ENCODE results near the gene PGA5.

DNA sequence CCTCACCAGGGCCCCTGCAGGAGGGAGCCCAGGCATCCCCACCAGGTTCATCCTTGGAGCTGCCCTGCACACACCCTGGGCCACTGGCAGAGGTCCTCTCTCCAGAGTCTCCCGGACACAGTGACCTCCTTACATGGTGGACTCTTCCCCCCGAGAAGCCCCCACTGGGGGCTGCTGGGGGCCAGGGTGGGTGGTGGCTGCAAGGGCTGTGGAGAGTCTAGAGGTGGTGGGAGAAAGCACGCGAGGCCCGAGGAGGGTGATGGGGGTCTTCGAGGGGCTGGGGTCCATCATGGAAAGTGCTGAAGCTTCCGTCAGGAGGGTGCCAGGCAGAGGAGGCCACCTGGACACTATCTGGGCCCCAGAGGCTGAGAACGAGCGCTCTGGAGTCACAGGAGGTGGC is 17.6 kb downstream of the PGA5 start:
- TF ChIP-seq, protein P1, sequence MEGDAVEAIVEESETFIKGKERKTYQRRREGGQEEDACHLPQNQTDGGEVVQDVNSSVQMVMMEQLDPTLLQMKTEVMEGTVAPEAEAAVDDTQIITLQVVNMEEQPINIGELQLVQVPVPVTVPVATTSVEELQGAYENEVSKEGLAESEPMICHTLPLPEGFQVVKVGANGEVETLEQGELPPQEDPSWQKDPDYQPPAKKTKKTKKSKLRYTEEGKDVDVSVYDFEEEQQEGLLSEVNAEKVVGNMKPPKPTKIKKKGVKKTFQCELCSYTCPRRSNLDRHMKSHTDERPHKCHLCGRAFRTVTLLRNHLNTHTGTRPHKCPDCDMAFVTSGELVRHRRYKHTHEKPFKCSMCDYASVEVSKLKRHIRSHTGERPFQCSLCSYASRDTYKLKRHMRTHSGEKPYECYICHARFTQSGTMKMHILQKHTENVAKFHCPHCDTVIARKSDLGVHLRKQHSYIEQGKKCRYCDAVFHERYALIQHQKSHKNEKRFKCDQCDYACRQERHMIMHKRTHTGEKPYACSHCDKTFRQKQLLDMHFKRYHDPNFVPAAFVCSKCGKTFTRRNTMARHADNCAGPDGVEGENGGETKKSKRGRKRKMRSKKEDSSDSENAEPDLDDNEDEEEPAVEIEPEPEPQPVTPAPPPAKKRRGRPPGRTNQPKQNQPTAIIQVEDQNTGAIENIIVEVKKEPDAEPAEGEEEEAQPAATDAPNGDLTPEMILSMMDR (IDR thresholded peaks at IDR 0.05; ENCODE audit: insufficient read depth, low read length, poor library complexity, severe bottlenecking): no peak
- TF ChIP-seq EZH2phosphoT487 (conservative IDR thresholded peaks at IDR 0.05; ENCODE audit: low read length): no peak

All from SU-DHL-6 (cell line).